Endodermal cell (in vitro differentiated cells): ENCODE data around the gene DISP3. TPM values are rescaled to one million over a fixed set of nuclear protein-coding genes. Genes with fewer than 3 reads are reported as not detected.
A peak's percentile ranks its signal among the peaks of the same experiment; 100 is the strongest.

Experiments used
- DNase-seq: peaks from one replicate; pipeline ENCODE4 v3.0.0-alpha.2; 2017
- H3K27ac ChIP-seq: 2 replicates; pipeline ENCODE4 v1.5.1; 2013; ENCODE audit warnings: mild to moderate bottlenecking, low read depth, low read length, moderate library complexity
- H3K27me3 ChIP-seq: 2 replicates; pipeline ENCODE4 v1.6.1; 2013; ENCODE audit warnings: mild to moderate bottlenecking, low read length, moderate library complexity; ENCODE audit not compliant: insufficient read depth, control insufficient read depth, poor library complexity, severe bottlenecking
- H3K36me3 ChIP-seq: 2 replicates; pipeline ENCODE4 v1.7.0; 2013; ENCODE audit warnings: mild to moderate bottlenecking, low read length, moderate library complexity; ENCODE audit not compliant: control insufficient read depth, insufficient read depth
- H3K4me1 ChIP-seq: one replicate; pipeline ENCODE4 v1.7.0; 2013; ENCODE audit warnings: low read length; ENCODE audit not compliant: control insufficient read depth, insufficient read depth
- H3K4me3 ChIP-seq: 2 replicates; pipeline ENCODE4 v1.5.1; 2013; ENCODE audit warnings: mild to moderate bottlenecking, low read length, moderate library complexity
- H3K9ac ChIP-seq: 2 replicates; pipeline ENCODE4 v1.6.1; 2013; ENCODE audit warnings: mild to moderate bottlenecking, low read length, moderate library complexity; ENCODE audit not compliant: poor library complexity, severe bottlenecking; ENCODE audit errors: extremely low read depth
- H3K9me3 ChIP-seq: 2 replicates; pipeline ENCODE4 v1.6.1; 2013; ENCODE audit warnings: mild to moderate bottlenecking, low read length, moderate library complexity; ENCODE audit not compliant: control insufficient read depth
- H3K27ac Mint-ChIP-seq: 2 replicates; pipeline ENCODE4 v1.8.0; 2020; ENCODE audit warnings: mixed read lengths
- H3K27me3 Mint-ChIP-seq: 2 replicates; pipeline ENCODE4 v1.8.0; 2021; ENCODE audit warnings: mild to moderate bottlenecking, mixed read lengths; ENCODE audit not compliant: insufficient read depth
- H3K36me3 Mint-ChIP-seq: 2 replicates; pipeline ENCODE4 v1.8.0; 2020; ENCODE audit warnings: low read depth, mixed read lengths
- H3K4me1 Mint-ChIP-seq: 2 replicates; pipeline ENCODE4 v1.8.0; 2020; ENCODE audit warnings: mixed read lengths
- H3K4me3 Mint-ChIP-seq: 2 replicates; pipeline ENCODE4 v1.8.0; 2020; ENCODE audit warnings: mild to moderate bottlenecking, moderate library complexity, mixed read lengths
- H3K9me3 Mint-ChIP-seq: 2 replicates; pipeline ENCODE4 v1.8.0; 2020; ENCODE audit warnings: mild to moderate bottlenecking, mixed read lengths
- WGBS, 2 experiments: methylation state at CpG; one replicate each; pipeline versions ENCODE4 v1.1.5 to v1.1.7; 2013; ENCODE audit warnings: missing lambda C conversion rate in 2 of 2, mixed read lengths in 1 of 2; ENCODE audit not compliant: insufficient coverage in 1 of 2, insufficient read length in 1 of 2; 5-methylcytosine and 5-hydroxymethylcytosine counted together
- total RNA-seq, 2 donors: library from RNA; stranded (reverse); fragmentation: NEBNext Ultra II Directional in 1 of 2; extraction: Animal tissue kit (Norgen Biotek cat#: 25700) in 1 of 2; gene quantifications; 2 replicates in 1 of 2; 3 replicates in 1 of 2; pipeline ENCODE4 v1.2.1, GENCODE V29; 2021
- TF ChIP-seq, protein P1 (sequence below): fragments of 200-600 bp; sonication (generic); conservative IDR thresholded peaks from 2 replicates; pipeline ENCODE4 v1.5.0; 2021; ENCODE audit warnings: antibody characterized with exemption, mild to moderate bottlenecking

Gene DISP3
- total RNA-seq, 2 donors from 2014 or later: 9.6 to 11.6 TPM

DNA sequence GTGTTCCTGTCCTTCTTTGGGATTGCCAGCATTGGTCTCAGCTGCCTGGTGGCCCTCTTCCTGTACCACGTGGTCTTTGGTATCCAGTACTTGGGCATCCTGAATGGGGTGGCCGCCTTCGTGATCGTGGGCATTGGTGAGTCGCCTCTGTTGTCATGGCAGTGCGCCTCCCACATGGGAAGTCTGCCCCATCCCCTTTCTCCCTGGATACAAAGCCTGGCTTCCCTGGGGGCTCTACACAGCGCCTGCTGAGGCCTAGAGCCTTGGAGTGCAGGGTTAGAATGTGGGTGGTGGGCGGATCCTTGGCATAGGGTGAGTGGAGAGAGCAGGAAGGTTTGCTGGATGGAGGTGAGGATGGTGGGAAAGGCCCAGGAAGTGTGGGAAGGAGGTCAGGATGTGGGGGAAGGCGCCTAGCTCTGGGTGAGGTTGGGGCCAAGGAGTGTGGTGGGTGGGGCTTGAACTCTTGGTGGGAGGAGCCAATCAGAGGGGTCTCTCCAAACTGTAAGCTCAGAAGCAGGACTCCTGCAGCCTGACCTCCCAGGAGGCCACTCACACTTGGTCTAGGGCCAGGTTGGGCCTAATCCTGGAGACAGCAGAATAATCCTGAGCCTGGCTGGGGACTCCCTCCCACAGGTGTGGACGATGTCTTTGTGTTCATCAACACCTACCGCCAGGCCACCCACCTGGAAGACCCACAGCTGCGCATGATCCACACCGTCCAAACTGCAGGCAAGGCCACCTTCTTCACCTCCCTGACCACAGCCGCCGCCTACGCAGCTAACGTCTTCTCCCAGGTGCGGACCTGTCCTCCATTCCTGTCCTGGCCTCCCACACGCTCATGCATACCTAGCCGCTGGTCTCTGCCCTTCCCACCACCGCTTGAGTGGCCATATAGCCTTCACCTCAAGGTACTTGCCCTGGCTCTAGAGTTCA lies 36.7 kb downstream of the DISP3 start:
- H3K36me3 Mint-ChIP-seq: peaks cover 40% of the 10 kb centered on the region
- H3K4me3 Mint-ChIP-seq: no peak overlapping the region
- Histone ChIP-seq H3K27me3 (no peaks in the 10 kb centered on the region), H3K4me1 (no peaks in the 10 kb centered on the region), H3K36me3 (no peaks in the 10 kb centered on the region), H3K9ac (no peak overlapping the region), H3K27ac (no peak overlapping the region), H3K9me3 (no peaks in the 10 kb centered on the region), H3K4me3 (no peak overlapping the region)
- TF ChIP-seq, protein P1, sequence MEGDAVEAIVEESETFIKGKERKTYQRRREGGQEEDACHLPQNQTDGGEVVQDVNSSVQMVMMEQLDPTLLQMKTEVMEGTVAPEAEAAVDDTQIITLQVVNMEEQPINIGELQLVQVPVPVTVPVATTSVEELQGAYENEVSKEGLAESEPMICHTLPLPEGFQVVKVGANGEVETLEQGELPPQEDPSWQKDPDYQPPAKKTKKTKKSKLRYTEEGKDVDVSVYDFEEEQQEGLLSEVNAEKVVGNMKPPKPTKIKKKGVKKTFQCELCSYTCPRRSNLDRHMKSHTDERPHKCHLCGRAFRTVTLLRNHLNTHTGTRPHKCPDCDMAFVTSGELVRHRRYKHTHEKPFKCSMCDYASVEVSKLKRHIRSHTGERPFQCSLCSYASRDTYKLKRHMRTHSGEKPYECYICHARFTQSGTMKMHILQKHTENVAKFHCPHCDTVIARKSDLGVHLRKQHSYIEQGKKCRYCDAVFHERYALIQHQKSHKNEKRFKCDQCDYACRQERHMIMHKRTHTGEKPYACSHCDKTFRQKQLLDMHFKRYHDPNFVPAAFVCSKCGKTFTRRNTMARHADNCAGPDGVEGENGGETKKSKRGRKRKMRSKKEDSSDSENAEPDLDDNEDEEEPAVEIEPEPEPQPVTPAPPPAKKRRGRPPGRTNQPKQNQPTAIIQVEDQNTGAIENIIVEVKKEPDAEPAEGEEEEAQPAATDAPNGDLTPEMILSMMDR: no peak
- H3K4me1 Mint-ChIP-seq: no peaks in the 10 kb centered on the region
- DNase-seq: no peak
- H3K27ac Mint-ChIP-seq: no peak overlapping the region
- peaks cover 20% of the 10 kb centered on the region for H3K9me3 Mint-ChIP-seq
- 90 to 96% methylated on average over 17 to 21 of the region's 21 CpGs for WGBS, 2 experiments
- no peaks in the 10 kb centered on the region for H3K27me3 Mint-ChIP-seq

DNA sequence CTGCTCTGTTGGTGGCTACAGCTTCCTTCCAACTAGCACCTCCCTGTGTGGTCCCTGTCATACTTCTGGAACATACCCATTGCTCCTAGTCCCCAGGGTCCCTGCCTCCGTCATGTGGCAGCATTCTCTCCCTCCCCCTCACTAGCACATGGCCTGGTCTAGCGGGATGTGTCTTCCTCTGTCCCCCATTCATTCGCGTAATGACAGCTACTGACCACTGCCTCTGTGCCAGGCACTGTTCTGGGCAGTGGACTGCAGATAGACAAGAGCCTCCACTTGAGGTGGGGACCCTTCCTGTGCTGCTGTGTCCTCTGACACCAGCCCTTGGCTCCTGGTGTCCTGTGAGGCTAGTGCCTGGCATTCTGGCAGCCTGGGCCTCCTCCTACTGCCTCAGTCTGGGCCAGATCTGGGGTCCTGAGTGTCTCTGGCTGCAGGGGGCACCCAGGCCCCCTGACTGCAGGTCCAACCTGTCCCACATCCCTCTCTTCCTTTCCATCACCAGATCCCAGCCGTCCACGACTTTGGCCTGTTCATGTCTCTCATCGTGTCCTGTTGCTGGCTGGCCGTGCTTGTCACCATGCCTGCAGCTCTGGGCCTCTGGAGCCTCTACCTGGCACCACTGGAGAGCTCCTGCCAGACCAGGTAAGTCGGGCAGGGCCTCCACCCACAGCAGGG lies 38.1 kb downstream of the DISP3 start:
- TF ChIP-seq, protein P1: no peak
- H3K9me3 Mint-ChIP-seq: peaks cover 8% of the 10 kb centered on the region
- H3K4me1 Mint-ChIP-seq: peaks cover 4% of the 10 kb centered on the region
- DNase-seq: no peak
- H3K9me3 ChIP-seq: no peaks in the 10 kb centered on the region
- H3K9ac ChIP-seq: no peak overlapping the region
- H3K36me3 Mint-ChIP-seq: peaks cover 30% of the 10 kb centered on the region
- no peak overlapping the region for H3K4me3 Mint-ChIP-seq
- H3K27ac ChIP-seq: no peak overlapping the region
- no peaks in the 10 kb centered on the region for H3K27me3 ChIP-seq
- WGBS, 2 experiments: 89 to 90% methylated on average over 8 to 9 of the region's 9 CpGs
- no peaks in the 10 kb centered on the region for H3K27me3 Mint-ChIP-seq
- no peak overlapping the region for H3K4me3 ChIP-seq
- no peaks in the 10 kb centered on the region for H3K4me1 ChIP-seq
- no peak overlapping the region for H3K27ac Mint-ChIP-seq
- H3K36me3 ChIP-seq: no peaks in the 10 kb centered on the region

DNA sequence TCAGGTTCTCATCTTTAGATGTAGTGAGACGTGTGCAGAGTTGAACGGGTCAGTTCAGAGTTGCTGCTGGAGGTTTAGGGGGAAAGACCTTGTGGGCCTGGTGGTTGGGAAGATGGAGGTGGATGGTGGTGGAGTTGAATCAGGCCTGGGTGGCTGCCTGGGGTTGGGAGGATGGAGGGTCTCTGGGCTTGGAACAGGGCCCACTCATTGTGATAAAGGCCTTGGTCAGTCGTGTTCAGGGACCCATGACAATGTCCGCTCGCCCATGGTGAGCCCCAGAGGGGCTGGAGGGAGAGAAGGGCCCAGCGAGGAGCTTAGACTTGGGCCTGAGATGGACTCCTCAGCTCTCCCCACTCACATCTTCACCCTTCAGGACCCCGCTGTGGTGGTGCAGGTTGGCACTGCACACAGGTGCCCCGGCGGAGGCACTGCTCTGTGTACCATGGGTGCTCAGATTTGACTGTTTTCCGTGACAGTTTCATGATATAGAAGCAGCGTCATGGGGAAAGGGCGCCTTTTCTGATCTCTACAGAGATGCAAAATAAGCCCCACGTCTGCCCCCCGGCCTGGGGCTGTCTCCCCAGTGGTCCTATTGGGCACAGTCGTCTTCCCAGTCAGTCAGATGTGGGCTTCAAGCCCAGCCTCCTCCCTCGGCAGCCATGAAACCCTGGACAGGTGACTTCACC lies 39.2 kb downstream of the DISP3 start:
- DNase-seq: peak; percentile 30
- H3K36me3 ChIP-seq: no peaks in the 10 kb centered on the region
- peaks cover 21% of the 10 kb centered on the region for H3K36me3 Mint-ChIP-seq
- no peak overlapping the region for H3K9ac ChIP-seq
- no peaks in the 10 kb centered on the region for H3K4me1 ChIP-seq
- no peaks in the 10 kb centered on the region for H3K27me3 ChIP-seq
- peaks cover 1% of the 10 kb centered on the region for H3K9me3 Mint-ChIP-seq
- no peak overlapping the region for H3K27ac Mint-ChIP-seq
- H3K4me3 ChIP-seq: no peak overlapping the region
- no peak overlapping the region for H3K4me3 Mint-ChIP-seq
- H3K4me1 Mint-ChIP-seq: peaks cover 4% of the 10 kb centered on the region
- H3K27ac ChIP-seq: no peak overlapping the region
- H3K9me3 ChIP-seq: no peaks in the 10 kb centered on the region
- TF ChIP-seq, protein P1: no peak
- H3K27me3 Mint-ChIP-seq: no peaks in the 10 kb centered on the region
- WGBS, 2 experiments: 88 to 91% methylated on average over 12 to 16 of the region's 16 CpGs
